NCI-H2196 (cell line): Measurements from ENCODE around the gene SMARCD3.

ENCODE experiments used
- DNase-seq: peaks from one replicate; lab custom pipeline; 2025; ENCODE audit not compliant: unreplicated experiment; lab: John Stamatoyannopoulos, UW

The SMARCD3 gene

GRCh38 chr7:151248346-151249033, at the start of gene SMARCD3:
Gene SMARCD3, minus strand, starts transcription at chr7:151248694. Its CDS starts 132 bp downstream, at chr7:151248562.
- no peak for DNase-seq

DNA sequence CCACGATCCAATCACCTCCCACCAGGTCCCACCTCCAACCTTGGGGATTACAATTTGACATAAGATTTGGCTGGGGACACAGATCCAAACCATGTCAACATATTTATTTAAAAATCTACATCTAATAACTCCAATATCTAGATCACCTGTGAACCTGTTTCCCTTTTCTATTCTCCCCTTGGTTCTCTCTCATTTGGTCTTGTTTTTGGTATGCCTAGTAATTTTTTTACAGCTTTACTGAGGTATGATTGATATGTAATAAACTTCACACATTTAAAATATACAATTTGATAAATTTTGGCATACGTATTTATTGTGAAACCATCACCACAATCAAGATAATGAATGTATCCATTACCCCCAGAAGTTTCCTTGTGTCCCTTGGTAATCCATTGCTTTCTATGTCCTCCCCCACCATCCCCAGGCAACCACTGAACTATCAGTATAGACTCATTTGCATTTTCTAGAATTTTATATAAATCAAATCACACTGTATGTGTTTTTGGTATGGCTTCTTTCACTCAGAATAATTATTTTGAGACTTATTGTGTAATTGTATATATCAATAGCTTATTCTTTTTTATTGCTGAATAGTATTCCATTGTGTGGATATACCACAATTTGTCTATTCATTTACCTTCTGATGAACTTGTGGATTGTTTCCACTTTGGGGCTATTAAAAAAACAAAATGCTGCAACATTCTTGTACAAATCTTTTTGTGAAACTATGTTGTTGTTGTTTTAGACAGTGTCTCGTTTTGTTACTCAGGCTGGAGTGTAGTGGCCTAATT, 47.9 kb upstream of the SMARCD3 start:
- DNase-seq = no peak

DNA sequence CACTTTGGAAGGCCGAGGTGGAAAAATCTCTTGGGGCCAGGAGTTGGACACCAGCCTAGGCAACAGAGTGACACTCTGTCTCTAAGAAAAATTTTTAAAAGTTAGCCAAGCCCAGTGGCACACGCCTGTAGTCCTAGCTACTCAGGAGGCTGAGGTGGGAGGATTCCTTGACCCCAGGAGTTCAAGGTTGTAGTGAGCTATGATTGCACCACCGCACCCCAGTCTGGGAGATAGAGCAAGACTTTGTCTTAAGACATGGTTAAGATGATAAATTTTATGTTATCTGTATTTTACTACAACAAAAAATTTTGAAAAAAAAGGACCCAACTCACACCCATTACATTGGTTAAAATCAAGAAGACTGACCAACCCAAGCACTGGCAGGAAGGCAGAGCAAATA, 44.4 kb upstream of the SMARCD3 start:
- DNase-seq = no peak

DNA sequence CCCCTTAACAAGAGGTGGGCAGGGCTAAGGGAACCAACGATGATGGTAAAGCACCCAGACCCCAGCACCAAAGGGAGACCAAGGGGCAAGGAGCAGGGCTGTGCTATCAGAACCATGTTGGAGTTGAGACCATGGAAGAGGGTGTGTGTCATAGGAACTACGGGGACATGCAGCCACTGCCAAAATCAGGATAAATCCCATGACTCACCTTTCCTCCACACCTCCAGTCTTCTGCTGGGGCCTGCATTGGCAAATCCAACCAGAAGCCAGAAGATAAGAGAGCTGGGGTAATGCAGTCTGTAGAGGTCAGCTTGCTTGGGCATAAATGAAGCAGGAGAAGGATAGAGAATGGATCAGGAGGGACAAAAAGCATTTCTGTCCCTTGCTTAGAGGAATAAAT, 42.7 kb upstream of the SMARCD3 start:
- DNase-seq = no peak

GRCh38 chr7:151290355-151290760, 41.9 kb upstream of the SMARCD3 start:
- no peak for DNase-seq

DNA sequence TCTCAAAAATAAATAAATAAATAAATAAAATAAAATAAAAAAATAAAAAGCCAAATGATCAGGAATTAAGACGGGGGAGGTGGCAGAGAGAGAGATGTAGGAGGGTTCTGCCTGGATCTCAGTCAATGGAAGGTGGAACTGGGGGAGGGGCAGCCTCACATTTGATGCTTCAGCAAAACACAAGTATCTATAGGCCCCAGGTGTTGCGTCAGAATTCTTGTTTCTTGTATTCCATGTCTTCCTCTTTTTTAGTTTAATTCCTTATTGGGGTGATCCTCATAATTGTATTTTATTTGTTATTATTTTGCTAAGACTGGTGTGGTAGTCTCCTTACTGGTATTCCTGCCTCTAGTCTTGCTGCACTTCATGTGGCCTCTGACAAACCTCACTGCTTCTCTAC, 41.4 kb upstream of the SMARCD3 start:
- DNase-seq = no peak

DNA sequence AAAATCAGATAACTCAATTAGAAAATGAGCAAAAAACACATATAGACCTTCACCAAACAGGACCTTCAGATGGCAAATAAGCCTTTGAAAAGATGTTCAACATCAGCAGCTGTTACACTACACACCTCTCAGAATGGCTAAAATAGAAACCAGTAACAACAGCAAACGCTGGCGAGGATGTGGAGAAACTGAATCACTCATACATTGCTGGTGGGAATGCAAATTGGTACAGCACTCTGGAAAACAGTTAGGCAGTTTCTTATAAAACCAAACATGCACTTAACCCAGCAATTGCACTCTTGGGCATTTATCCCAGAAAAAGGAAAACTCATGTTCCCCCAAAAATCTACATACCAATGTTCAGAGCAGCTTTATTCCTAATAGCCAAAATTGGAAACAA, 37.7 kb upstream of the SMARCD3 start:
- no peak for DNase-seq

DNA sequence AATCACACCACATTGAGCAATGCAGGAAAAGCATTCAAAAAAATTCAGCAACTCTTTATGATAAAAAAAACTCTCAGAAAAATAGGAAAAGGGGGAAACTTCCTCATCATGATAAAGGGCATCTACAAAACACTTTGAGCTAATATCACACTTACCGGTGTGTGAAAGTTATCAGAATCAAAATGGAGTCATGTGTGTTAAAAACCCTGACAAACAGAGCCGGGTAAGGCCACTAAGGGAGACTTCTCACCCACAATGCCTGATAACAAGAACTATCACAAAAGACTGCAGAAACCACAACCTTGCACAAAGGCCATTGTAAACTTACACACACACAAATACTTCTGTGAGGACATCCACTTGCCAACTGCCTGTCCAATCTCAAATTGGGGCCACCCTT, 34.8 kb upstream of the SMARCD3 start:
- no peak for DNase-seq

DNA sequence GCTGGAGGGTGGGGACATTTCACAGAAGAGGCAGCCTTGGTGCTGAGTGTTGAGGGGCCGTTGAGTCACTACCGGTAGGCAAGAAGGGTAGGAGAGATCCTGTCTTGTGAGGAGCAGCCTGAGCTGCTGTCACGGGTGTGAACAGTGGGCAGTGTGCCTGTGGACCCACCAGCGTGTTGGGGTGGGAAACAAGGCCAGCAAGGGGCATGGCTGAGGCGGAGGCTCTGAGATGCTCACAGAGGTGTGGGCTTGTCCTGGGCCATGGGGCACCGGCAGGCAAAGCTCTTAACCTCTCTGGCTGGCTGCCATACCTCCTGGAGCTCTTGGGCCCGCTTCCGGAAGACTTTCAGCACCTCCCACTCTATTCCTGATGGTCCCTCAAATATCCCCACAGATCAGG, 33.6 kb upstream of the SMARCD3 start:
- no peak for DNase-seq

GRCh38 chr7:151281686-151282085, 33.2 kb upstream of the SMARCD3 start:
- no peak for DNase-seq

DNA sequence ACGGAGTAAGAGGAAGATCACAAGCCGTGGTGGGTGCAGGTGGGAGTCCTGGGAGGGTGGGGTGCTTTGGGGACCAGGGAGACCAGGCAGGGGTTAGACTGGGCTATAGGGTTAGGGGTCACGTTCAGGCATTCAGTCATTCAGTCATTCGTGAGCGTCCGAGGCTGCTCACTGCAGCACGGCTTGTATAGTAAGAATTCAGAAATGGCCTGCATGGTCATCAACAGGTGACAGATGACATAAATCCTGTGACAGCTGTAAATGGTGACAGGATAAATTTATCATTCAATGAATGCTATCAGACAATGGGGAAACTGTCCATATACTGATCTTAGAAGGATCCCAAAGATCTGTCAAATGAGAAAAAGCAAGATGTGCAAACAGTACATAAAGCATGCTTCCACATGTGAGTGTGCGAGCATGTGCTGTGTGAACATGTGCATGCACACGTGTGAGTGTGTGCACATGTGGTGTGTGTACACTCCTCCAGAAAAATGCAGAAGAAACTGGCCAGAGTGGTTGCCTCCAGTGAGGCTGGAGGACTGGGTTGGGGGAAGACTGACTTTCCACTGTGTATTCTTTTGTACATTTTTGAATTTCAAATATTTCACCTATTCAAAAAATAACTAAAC, 32.0 kb upstream of the SMARCD3 start:
- DNase-seq = no peak

- DNase-seq = no peak
Observed at GRCh38 chr7:151279868-151280267, 31.4 kb upstream of the SMARCD3 start.

GRCh38 chr7:151278949-151279348, 30.5 kb upstream of the SMARCD3 start:
- DNase-seq = no peak

GRCh38 chr7:151277631-151278030, 29.1 kb upstream of the SMARCD3 start:
- DNase-seq = no peak

DNA sequence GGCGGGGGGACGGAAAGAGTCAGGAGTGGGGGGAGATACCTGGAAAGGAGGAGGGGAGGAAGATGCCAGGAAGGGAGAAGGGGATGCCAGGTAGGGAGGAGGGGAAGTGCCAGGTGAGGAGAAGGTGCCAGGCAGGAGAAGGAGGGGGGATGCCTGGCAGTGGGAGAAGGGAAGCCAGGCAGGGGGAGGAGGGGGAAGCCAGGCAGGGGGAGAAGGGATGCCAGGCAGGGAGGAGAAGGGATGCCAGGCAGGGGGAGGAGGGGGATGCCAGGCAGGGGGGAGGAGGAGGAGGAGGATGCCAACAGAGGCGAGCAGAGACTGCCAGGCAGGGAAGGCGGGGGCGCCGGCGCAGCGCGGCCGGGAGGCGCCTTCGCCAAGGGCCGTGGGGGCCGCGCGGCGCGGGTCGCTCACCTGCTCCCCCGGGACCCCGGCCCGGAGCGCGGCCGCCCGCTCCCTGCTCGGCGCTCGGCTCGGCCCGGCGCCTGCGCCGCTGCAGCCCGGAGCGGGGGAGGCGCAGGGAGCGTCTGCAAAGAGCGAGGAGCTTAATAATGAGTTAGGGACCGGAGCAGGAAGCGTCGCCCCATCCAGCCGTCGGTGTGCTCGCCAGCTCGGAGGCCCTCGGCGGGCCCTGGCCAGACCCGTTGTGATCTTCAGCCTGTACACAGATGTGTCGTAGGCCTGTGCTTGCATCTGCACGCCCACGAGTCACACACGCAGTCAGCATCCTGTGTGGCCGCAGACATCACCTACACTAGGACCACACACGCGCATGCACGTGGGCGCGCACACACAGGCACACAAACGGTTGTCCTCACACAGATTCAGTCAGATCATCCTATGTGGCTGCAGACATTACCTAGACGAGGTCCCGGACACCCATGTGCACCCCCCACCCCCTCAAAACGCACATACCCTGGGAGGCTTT, 28.4 kb upstream of the SMARCD3 start:
- DNase-seq = peak; percentile 35

DNA sequence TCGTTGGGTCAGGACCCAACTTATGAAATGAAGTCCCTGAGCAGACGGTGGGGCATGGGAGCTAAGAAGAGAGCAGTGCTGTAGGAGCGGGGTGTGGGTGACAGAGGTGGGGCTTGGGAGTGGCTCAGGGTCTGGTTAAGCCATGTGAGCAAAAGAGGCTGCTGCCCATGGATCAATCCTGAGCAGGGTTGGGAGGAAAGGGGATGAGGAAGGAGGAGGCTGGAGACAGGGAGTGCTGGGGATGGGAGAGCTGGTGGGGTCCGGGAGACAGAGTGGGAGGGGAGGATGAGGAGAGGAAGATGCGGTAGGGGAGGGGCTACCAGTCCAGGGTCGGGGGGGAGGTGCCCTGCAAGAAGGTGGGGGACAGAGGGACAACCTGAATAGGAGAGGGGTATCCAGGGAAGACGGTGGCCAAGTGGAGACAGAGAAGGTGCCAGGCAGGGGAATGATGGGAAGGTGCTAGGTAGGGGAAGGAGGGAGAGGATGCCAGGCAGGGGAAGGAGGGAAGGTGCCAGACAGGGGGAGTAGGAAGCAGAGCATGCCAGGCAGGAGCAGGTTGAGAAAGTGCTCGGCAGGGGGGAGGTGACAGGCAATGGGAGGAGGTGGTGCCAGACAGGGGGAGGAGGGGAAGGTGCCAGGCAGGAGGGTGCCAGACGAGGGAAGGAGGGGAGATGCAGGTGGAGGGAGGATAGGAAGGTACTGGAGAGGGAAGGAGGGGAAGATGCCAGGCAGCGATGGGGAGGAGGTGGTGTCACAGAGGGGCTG, 27.5 kb upstream of the SMARCD3 start:
- peak; percentile 34 for DNase-seq

DNA sequence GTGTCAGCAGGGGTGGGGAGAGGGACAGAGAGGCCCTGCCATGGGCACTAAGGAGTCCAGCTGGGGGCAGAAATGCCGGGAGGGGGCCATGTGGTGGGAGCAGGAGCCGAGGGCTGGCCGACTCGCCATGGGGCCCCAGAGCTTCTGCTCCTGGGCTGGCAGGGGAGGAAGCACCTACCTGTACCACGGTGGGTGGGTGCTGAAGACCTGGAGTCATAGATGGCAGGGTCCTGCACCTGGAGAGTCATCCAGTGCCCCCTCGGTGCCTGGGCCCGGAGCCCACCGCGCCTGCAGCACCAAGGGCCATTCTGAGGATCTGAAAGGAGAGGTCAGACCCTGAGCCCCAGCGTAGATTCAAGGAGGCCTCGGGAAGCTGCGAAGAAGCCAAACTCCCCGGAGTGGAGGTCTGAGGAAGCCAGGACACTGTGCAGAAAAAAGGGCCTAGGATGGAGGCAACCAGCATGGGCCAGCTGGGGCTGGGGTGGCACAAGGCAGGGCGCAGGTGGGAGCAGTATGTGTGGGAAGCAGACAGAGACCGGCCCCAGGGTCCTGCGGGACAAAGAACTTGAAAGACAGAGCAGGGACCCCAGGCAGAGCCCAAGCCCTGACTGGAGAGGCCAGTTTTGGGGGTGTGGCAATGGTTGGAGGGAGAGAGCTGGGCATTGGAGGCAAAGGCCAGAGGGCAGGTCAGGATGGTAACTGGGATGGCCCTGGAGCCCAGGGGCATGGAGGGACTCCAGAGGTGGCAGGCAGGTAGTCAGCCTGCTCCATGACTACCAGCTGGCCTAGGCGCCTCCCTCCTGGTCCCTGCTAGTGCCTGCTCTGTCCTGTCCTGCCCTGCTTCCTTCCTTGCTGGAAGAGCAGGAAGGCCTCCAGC, 26.7 kb upstream of the SMARCD3 start:
- DNase-seq = no peak

- DNase-seq = no peak
Observed at GRCh38 chr7:151274396-151274795, 25.9 kb upstream of the SMARCD3 start.

GRCh38 chr7:151273651-151274390, 25.3 kb upstream of the SMARCD3 start:
- no peak for DNase-seq
